HepG2 (cell line): ENCODE results near the gene PUM1. TPM values are rescaled to one million over a fixed set of nuclear protein-coding genes. Genes with fewer than 3 reads are reported as not detected.

Experiments
- ARNT ChIP-seq: fragments of 450-650 bp; IDR thresholded peaks from 2 replicates; pipeline ENCODE4 v1.6.1; 2017
- ATAD3A ChIP-seq: sonication (generic); formaldehyde crosslinking; IDR thresholded peaks from 2 replicates; pipeline ENCODE4 v1.4.0; 2020; ENCODE audit warnings: missing genetic modification reagents
- ELF4 ChIP-seq: sonication (generic); formaldehyde crosslinking; IDR thresholded peaks from 2 replicates; pipeline ENCODE4 v1.5.0; 2020; ENCODE audit warnings: missing genetic modification reagents, mild to moderate bottlenecking, moderate library complexity, borderline replicate concordance
- EP300 ChIP-seq, 3 experiments: sonication (generic) in 1 of 3; formaldehyde crosslinking in 1 of 3; IDR thresholded peaks; 2 replicates each; pipeline versions ENCODE4 v1.5.1 to v1.6.1; 2011 to 2020; ENCODE audit warnings: low read depth in 2 of 3, low read length in 2 of 3, borderline replicate concordance in 1 of 3, improper control_type of control experiment in 1 of 3, mild to moderate bottlenecking in 1 of 3, missing genetic modification reagents in 1 of 3, moderate library complexity in 1 of 3
- FOXO1 ChIP-seq: sonication (generic); formaldehyde crosslinking; IDR thresholded peaks from 2 replicates; pipeline ENCODE4 v1.4.0; 2020; ENCODE audit warnings: missing genetic modification reagents
- HNRNPH1 ChIP-seq: fragments of 200-400 bp; formaldehyde crosslinking; optimal IDR thresholded peaks from 2 replicates; pipeline ENCODE3; 2017; ENCODE audit warnings: mild to moderate bottlenecking, low read depth, low read length
- NCOA1 ChIP-seq: sonication (generic); formaldehyde crosslinking; IDR thresholded peaks from 2 replicates; pipeline ENCODE4 v1.9.0; 2021; ENCODE audit warnings: missing genetic modification reagents
- POLR2G ChIP-seq: fragments of 200-400 bp; formaldehyde crosslinking; IDR thresholded peaks from 2 replicates; pipeline ENCODE4 v1.6.1; 2018; ENCODE audit warnings: mild to moderate bottlenecking, low read depth, low read length, moderate library complexity
- RFX1 ChIP-seq: fragments of 450-650 bp; IDR thresholded peaks from 2 replicates; pipeline ENCODE4 v1.6.1; 2017
- RORA ChIP-seq: sonication (generic); formaldehyde crosslinking; IDR thresholded peaks from 2 replicates; pipeline ENCODE4 v1.5.0; 2020; ENCODE audit warnings: mild to moderate bottlenecking, missing genetic modification reagents, moderate library complexity
- RXRA ChIP-seq: sonication (generic); formaldehyde crosslinking; IDR thresholded peaks from 2 replicates; pipeline ENCODE4 v1.5.1; 2020; ENCODE audit warnings: missing genetic modification reagents
- YEATS2 ChIP-seq: sonication (generic); formaldehyde crosslinking; IDR thresholded peaks from 2 replicates; pipeline ENCODE4 v1.4.0; 2020; ENCODE audit warnings: missing genetic modification reagents, borderline replicate concordance
- ZNF232 ChIP-seq: sonication (generic); formaldehyde crosslinking; IDR thresholded peaks from 2 replicates; pipeline ENCODE4 v1.4.0; 2020; ENCODE audit warnings: missing genetic modification reagents, borderline replicate concordance
- polyA plus RNA-seq, 8 experiments: library from polyadenylated mRNA; depleted of rRNA in 3 of 8; stranded (reverse) in 7 of 8; unstranded in 1 of 8; fragments of >200 nt; fragmentation: Illumina TruSeq in 4 of 8; extraction: Trizol in 4 of 8; gene quantifications; 2 replicates each; pipeline versions ENCODE4 v1.2.1 to v1.2.3, GENCODE V29; 2011 to 2016; ENCODE audit warnings: low read depth in 4 of 8, missing spikeins in 1 of 8, mixed read lengths in 1 of 8; ENCODE audit not compliant: insufficient read depth in 1 of 8
- total RNA-seq, 5 experiments: library from RNA; depleted of rRNA; stranded (reverse); fragments of >200 nt; fragmentation: Illumina TruSeq; extraction: Trizol; gene quantifications; 2 replicates each; pipeline ENCODE4 v1.2.3, GENCODE V29; 2016; ENCODE audit warnings: low read depth in 1 of 5
- TF ChIP-seq, protein P1 (sequence below): sonication (generic); formaldehyde crosslinking; IDR thresholded peaks from 2 replicates; pipeline ENCODE4 v1.4.0; 2020; ENCODE audit warnings: mild to moderate bottlenecking, missing genetic modification reagents
- TF ChIP-seq, protein P2 (sequence below): sonication (generic); formaldehyde crosslinking; conservative IDR thresholded peaks from 2 replicates; pipeline ENCODE4 v1.4.0; 2020; ENCODE audit warnings: missing genetic modification reagents
- TF ChIP-seq, protein P3 (sequence below): sonication (generic); formaldehyde crosslinking; IDR thresholded peaks from 2 replicates; pipeline ENCODE4; 2020; ENCODE audit warnings: missing genetic modification reagents, mild to moderate bottlenecking, borderline replicate concordance
- TF ChIP-seq, protein P4 (sequence below): sonication (generic); formaldehyde crosslinking; IDR thresholded peaks from 2 replicates; pipeline ENCODE4 v1.4.0; 2020; ENCODE audit warnings: mild to moderate bottlenecking, low read depth, missing genetic modification reagents

Gene PUM1
- total and polyA plus RNA-seq, 2 of the 13 experiments (the other 11 are each of a cell fraction or from before 2014, with no cell fraction given): 64.7 to 91.0 TPM

DNA sequence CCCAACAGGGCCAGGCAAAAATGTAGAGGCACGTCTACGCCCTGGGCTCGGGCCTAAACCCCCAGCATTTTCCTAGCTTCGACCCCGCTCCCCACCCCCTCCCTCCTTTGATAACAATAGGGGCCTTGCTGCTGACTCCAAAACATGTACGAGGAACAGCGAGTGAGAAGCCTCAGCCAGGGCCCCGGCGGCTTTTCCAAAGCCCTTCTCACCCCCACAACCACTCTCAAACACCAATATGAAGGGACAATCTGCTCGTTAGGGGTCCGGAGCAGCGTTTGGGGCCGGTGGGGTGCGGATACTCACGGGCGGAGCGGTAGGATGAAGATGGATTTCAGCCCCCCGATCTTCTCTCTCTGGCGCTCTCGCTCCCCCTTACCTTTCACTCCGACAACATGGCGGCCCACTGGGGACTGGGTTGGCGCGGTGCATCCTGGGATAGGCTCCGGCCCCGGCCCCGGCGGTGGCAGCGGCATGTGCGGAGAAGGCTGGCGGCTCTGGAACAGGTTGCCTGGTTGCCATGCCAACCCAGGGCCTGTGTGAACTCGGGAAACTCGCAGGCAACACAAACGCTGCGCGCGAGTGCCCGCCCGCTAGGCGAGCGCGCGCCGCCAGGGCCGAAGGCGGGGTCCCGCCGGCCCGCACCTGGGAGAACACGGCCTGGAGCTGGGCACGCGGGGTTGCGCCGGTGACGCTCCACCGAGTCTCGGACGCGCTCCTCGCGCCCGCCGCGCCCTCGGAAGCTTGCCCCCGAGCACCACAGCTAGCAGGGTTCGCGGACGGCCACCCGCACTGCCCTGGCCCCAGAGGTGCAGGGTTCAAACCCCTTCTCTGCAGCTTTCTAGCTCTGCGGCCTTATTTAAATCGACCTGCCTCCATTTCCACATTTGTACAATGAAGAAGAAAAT lies at the start of gene PUM1 (continued):
- TF ChIP-seq, protein P1, sequence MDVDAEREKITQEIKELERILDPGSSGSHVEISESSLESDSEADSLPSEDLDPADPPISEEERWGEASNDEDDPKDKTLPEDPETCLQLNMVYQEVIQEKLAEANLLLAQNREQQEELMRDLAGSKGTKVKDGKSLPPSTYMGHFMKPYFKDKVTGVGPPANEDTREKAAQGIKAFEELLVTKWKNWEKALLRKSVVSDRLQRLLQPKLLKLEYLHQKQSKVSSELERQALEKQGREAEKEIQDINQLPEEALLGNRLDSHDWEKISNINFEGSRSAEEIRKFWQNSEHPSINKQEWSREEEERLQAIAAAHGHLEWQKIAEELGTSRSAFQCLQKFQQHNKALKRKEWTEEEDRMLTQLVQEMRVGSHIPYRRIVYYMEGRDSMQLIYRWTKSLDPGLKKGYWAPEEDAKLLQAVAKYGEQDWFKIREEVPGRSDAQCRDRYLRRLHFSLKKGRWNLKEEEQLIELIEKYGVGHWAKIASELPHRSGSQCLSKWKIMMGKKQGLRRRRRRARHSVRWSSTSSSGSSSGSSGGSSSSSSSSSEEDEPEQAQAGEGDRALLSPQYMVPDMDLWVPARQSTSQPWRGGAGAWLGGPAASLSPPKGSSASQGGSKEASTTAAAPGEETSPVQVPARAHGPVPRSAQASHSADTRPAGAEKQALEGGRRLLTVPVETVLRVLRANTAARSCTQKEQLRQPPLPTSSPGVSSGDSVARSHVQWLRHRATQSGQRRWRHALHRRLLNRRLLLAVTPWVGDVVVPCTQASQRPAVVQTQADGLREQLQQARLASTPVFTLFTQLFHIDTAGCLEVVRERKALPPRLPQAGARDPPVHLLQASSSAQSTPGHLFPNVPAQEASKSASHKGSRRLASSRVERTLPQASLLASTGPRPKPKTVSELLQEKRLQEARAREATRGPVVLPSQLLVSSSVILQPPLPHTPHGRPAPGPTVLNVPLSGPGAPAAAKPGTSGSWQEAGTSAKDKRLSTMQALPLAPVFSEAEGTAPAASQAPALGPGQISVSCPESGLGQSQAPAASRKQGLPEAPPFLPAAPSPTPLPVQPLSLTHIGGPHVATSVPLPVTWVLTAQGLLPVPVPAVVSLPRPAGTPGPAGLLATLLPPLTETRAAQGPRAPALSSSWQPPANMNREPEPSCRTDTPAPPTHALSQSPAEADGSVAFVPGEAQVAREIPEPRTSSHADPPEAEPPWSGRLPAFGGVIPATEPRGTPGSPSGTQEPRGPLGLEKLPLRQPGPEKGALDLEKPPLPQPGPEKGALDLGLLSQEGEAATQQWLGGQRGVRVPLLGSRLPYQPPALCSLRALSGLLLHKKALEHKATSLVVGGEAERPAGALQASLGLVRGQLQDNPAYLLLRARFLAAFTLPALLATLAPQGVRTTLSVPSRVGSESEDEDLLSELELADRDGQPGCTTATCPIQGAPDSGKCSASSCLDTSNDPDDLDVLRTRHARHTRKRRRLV (CRISPR knock-in tag): peak; percentile 76; the same call in 1 of the 2 replicates
- TF ChIP-seq ELF4 (no peak), HNRNPH1 (no peak), ATAD3A (CRISPR knock-in tag) (no peak), ZNF232 (CRISPR knock-in tag) (no peak), RFX1 (peak; percentile 98), ARNT (no peak), RXRA (CRISPR knock-in tag) (peak; percentile 50), FOXO1 (no peak; the same call in 1 of the 2 replicates), EP300 (IDR thresholded peaks at IDR 0.05; ENCODE audit: low read depth in 2 of 2, low read length in 2 of 2) (no peak), EP300 (CRISPR knock-in tag; IDR thresholded peaks at IDR 0.05; ENCODE audit: borderline replicate concordance) (no peak), RORA (CRISPR knock-in tag) (no peak), POLR2G (peak; percentile 94), NCOA1 (CRISPR knock-in tag) (no peak), YEATS2 (CRISPR knock-in tag) (peak; percentile 97)
- TF ChIP-seq, protein P2, sequence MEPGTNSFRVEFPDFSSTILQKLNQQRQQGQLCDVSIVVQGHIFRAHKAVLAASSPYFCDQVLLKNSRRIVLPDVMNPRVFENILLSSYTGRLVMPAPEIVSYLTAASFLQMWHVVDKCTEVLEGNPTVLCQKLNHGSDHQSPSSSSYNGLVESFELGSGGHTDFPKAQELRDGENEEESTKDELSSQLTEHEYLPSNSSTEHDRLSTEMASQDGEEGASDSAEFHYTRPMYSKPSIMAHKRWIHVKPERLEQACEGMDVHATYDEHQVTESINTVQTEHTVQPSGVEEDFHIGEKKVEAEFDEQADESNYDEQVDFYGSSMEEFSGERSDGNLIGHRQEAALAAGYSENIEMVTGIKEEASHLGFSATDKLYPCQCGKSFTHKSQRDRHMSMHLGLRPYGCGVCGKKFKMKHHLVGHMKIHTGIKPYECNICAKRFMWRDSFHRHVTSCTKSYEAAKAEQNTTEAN (CRISPR knock-in tag): peak; percentile 69; the same call in 1 of the 2 replicates
- TF ChIP-seq, protein P3, sequence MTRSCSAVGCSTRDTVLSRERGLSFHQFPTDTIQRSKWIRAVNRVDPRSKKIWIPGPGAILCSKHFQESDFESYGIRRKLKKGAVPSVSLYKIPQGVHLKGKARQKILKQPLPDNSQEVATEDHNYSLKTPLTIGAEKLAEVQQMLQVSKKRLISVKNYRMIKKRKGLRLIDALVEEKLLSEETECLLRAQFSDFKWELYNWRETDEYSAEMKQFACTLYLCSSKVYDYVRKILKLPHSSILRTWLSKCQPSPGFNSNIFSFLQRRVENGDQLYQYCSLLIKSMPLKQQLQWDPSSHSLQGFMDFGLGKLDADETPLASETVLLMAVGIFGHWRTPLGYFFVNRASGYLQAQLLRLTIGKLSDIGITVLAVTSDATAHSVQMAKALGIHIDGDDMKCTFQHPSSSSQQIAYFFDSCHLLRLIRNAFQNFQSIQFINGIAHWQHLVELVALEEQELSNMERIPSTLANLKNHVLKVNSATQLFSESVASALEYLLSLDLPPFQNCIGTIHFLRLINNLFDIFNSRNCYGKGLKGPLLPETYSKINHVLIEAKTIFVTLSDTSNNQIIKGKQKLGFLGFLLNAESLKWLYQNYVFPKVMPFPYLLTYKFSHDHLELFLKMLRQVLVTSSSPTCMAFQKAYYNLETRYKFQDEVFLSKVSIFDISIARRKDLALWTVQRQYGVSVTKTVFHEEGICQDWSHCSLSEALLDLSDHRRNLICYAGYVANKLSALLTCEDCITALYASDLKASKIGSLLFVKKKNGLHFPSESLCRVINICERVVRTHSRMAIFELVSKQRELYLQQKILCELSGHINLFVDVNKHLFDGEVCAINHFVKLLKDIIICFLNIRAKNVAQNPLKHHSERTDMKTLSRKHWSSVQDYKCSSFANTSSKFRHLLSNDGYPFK (CRISPR knock-in tag): peak; percentile 89; the same call in 1 of the 2 replicates
- TF ChIP-seq, protein P4, sequence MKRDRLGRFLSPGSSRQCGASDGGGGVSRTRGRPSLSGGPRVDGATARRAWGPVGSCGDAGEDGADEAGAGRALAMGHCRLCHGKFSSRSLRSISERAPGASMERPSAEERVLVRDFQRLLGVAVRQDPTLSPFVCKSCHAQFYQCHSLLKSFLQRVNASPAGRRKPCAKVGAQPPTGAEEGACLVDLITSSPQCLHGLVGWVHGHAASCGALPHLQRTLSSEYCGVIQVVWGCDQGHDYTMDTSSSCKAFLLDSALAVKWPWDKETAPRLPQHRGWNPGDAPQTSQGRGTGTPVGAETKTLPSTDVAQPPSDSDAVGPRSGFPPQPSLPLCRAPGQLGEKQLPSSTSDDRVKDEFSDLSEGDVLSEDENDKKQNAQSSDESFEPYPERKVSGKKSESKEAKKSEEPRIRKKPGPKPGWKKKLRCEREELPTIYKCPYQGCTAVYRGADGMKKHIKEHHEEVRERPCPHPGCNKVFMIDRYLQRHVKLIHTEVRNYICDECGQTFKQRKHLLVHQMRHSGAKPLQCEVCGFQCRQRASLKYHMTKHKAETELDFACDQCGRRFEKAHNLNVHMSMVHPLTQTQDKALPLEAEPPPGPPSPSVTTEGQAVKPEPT (CRISPR knock-in tag): no peak
